DOHH2 (cell line): ENCODE measurements around the gene MUC20.

Experiments used
- EZH2phosphoT487 ChIP-seq: fragments of 200-600 bp; sonication (generic); IDR thresholded peaks from 2 replicates; pipeline ENCODE4 v1.6.1; 2017; ENCODE audit warnings: borderline replicate concordance, mild to moderate bottlenecking, antibody characterized with exemption, low read length, moderate library complexity, mixed read lengths
- TF ChIP-seq, protein P1 (sequence below): fragments of 200-600 bp; sonication (generic); IDR thresholded peaks from one replicate; pipeline ENCODE4 v1.5.1; 2014; ENCODE audit warnings: antibody characterized with exemption, mild to moderate bottlenecking, low read depth, low read length; ENCODE audit not compliant: poor library complexity, severe bottlenecking

DNA sequence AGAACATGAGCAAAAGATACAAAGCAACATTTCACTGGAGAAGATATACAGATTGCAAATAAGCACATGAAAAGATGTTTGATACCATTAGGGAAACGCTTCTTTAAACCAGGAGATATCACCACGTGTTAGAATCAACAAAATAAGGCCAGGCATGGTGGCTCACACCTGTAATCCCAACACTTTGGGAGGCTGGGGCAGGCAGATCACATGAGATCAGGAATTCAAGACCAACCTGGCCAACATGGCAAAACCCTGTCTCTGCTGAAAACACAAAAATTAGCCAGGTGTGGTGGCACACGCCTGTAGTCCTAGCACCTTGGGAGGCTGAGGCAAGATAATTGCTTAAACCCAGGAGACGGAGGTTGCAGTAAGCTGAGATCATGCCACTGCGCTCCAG, 20.5 kb upstream of the MUC20 start:
- TF ChIP-seq, protein P1, sequence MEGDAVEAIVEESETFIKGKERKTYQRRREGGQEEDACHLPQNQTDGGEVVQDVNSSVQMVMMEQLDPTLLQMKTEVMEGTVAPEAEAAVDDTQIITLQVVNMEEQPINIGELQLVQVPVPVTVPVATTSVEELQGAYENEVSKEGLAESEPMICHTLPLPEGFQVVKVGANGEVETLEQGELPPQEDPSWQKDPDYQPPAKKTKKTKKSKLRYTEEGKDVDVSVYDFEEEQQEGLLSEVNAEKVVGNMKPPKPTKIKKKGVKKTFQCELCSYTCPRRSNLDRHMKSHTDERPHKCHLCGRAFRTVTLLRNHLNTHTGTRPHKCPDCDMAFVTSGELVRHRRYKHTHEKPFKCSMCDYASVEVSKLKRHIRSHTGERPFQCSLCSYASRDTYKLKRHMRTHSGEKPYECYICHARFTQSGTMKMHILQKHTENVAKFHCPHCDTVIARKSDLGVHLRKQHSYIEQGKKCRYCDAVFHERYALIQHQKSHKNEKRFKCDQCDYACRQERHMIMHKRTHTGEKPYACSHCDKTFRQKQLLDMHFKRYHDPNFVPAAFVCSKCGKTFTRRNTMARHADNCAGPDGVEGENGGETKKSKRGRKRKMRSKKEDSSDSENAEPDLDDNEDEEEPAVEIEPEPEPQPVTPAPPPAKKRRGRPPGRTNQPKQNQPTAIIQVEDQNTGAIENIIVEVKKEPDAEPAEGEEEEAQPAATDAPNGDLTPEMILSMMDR, result no peak
- TF ChIP-seq EZH2phosphoT487, result no peak
